Central memory CD4-positive, alpha-beta T cell (primary cell): ENCODE data around the gene ANKRD34C.
"Not testable (repeated sequence)": the region's sequence is repeated elsewhere in the genome, so short reads cannot be mapped to it uniquely, and the experiment has no call there.

Source experiments
- DNase-seq: peaks from one replicate; pipeline ENCODE4 v3.0.0; 2022

Gene ANKRD34C

DNA sequence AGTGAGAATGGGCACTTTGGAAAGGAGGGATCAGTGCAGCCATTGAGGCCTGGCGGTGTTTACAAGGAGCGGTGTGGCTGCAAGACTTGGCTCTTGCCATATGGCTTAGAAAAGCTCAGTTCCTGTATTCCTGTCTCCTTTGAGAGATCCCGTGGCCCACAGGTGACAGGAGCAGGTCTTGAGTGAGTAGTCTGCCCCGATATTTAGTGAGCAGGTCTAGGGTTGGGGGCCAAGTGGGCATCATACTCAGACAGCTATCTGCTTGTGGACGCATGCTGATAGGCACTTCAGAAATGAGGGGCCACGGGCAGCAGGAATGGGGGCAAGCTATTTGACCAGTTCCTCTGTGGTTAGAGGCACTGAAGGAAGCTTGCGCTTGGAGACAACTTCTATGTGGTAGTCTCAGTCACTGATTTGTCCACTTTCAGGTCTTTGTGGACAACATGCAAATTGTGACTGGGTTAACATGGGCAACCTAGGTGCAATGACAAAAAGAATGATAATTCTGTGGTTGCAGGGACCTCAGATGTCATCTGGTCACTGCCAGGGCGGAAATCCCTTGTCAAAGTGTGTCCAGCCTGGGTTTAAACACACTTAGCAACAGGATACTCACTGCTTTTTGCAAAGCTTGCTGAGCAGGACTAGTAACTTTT lies 29.5 kb downstream of the ANKRD34C start:
- DNase-seq: no peak

DNA sequence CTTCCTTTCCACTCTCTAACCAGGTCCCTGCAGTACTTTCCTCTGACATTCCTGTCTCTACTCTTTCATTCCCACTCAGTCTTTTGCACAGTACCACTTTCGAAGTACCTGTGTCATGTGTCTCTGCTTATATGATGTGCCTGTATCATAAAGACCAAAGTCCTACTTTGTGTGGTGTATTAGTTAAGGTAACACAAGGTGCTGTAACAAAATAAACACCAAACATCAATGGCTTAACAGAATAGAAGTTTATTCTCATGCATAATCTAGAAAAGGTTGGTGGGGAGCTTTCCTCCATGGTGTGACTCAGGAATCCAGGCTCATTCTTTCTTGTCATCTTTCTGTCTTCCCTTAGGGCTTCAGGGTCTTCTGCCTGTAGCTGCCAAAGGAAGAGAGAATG lies 31.7 kb downstream of the ANKRD34C start:
- no peak for DNase-seq

DNA sequence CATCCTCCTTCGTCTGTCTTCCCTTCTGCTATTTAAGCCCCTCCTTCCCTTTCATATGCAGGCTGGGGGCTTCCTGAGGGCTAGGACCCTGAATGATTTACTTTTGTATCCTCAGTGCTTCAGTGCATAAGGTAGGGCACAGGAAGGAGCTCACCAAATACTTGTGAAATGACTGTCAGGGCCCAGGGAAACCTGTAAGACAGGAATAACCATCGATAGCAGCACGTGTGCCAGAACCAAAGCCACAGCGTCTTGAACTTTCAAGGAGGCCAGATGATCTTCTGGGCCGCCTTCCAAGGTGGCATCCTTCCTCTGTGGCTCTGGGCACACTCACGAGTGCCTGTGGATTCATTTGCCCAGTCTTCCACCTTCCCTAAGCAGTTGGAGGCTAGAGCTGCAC lies 32.3 kb downstream of the ANKRD34C start:
- no peak for DNase-seq

DNA sequence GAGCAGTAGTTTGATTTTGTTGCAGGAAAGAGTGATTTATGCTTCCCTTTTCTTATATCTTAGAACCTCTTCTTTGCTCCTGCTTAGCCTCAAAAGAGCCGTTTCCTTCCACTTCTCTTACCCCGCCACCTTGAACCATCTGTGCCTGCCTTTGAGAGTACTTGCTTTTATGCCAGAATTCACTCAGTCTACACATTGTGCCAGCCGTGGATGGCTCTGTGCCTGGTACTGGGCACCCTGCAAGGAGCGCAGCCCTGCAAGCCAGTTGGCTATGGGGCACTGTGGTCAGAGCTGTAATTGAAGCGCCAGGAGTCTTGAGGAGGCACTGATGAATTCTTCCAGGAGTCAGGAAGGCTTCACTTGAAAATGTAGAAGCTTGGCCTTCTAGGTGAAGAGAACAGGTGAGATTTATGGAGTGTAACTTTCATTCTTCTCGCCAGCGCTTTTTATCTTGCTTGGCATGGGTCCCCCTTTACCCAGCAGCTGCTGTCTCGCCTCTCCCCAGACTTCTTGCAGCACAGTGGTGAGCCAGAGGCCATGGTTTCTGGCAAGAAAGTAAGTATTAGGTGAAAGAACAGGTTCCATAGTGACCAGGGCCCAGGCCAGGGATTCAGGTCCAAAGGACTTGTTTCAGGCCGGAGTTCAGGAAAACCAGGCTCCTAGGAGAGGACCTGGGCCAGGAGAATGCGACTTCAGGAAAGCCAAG lies 33.3 kb downstream of the ANKRD34C start:
- DNase-seq: no peak

DNA sequence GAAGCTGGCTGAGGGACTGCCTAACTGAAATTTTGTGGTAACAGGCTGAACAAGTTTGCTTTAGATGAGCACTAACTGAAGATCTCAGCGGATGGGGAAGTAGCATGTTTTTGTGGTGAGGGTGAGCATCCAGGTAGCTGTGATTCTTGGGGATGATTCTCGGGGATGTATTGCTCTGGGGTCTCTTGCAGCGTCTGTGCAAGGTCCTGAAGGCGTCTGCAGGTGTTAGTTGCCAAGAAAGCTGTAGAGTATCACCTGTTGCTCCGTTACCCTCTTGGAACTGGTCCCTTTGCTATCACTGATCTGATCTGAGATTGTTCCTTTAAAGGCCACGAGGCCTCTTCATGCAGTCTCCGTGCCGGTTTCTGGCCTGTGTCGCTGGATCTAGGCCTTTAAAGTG lies 34.3 kb downstream of the ANKRD34C start:
- DNase-seq: no peak

DNA sequence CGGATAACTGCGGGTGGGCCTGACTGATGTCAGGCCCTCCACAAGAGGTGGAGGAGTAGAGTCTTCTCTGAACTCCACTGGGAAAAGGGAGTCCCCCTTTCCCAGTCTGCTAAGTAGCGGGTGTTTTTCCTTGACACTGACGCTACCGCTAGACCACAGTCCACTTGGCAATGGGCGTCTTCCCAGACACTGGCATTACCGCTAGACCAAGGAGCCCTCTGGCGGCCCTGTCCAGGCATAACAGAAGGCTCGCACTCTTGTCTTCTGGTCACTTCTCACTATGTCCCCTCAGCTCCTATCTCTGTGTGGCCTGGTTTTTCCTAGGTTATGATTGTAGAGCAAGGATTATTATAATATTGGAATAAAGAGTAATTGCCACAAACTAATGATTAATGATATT lies 37.5 kb downstream of the ANKRD34C start:
- not testable (repeated sequence) for DNase-seq

DNA sequence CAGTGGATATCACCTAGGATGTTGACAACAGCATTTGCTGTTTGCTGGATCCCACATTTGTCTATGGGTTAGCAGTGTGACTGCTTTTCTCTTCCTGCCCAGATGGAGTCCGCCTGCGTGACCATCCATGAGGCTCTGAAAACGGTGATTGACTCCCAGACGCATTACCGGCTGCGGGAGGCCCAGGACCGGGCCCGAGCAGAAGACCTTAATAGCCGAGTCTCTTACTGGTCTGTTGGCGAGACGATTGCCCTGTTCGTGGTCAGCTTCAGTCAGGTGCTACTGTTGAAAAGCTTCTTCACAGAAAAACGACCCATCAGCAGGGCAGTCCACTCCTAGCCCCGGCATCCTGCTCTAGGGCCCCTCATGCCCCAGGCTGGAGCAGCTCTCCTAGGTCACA lies 39.4 kb downstream of the ANKRD34C start:
- no peak for DNase-seq

DNA sequence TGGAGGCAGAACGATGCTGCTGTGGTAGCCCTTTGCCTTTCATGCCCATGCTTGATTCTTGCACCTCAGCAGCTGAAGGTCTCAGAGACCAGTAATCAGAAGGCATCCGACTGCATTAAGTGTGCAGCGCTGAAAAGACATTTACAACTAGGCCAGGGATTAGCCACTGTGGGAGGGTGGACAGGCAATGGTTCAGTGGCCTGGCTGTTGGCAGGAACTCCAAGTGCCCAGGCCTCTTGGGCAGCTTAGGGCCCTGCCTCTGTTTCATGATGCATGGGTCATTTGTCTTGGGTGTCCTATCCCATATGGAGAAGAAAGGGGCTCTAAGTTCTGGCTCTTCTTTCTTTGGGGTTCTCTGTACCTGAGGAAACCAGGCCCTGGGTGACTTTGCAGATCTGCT lies 39.8 kb downstream of the ANKRD34C start:
- DNase-seq: no peak

DNA sequence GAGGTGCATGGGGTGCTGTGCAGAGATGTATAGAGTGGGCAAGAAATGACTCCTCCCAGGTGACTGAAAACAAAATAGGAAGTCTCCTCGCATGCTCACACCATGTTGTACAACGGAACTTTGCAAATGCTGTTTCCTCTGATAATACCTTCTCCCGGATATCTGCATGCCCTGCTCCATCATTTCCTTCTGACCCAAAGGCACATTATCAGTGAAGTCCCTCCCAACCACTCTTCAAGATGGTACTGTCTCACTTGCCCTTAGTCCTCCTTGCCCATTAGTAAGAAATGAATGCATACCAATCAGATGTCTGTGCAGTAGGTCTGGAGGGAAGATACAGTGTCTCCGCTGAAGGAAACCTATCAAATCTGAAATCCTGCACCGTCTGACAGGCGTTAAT lies 40.4 kb downstream of the ANKRD34C start:
- no peak for DNase-seq

DNA sequence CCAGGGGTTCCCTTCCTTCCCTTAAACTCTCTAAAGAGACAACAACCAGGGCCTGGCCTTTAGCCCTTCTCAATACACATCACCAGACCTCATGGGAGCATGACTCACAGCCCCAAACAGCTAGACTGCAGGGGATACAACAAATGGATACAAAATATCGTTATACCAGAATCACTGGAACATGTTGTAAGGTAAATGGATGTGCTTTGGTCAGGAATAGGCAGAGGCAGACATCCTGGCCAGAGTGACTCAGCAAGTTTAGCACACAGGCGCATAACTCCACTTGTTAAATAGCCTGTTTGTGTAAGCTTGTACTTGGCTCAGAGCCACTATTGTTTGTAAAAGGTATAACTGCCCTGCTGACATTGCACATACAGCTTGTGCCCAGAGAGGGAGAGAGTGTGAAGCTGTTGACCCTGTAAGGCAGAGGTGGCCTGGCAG lies 46.7 kb downstream of the ANKRD34C start:
- no peak for DNase-seq
